GM12878 (cell line): ENCODE results near the gene KLHL26. TPM values are rescaled to one million over a fixed set of nuclear protein-coding genes. Genes with fewer than 3 reads are reported as not detected.
A peak's percentile ranks its signal among the peaks of the same experiment; 100 is the strongest.

Experiments used
- BCL3 ChIP-seq: IDR thresholded peaks from 2 replicates; pipeline ENCODE4 v1.6.1; 2011; ENCODE audit warnings: borderline replicate concordance, low read depth, mild to moderate bottlenecking, moderate library complexity, low read length; ENCODE audit not compliant: insufficient read depth, poor library complexity, severe bottlenecking
- BMI1 ChIP-seq: fragments of 450-650 bp; IDR thresholded peaks from 2 replicates; pipeline ENCODE4 v1.6.1; 2016; ENCODE audit warnings: mild to moderate bottlenecking, moderate library complexity, borderline replicate concordance
- GATAD2B ChIP-seq: fragments of 450-650 bp; conservative IDR thresholded peaks from 2 replicates; pipeline ENCODE4 v1.6.1; 2017; ENCODE audit warnings: low read depth, mild to moderate bottlenecking, moderate library complexity
- IKZF1 ChIP-seq: fragments of 450-650 bp; conservative IDR thresholded peaks from 2 replicates; pipeline ENCODE4 v1.6.1; 2017; ENCODE audit warnings: antibody characterized with exemption, mild to moderate bottlenecking
- LARP7 ChIP-seq: fragments of 450-650 bp; IDR thresholded peaks from 2 replicates; pipeline ENCODE4 v1.6.1; 2017; ENCODE audit warnings: mild to moderate bottlenecking
- MLLT1 ChIP-seq: fragments of 450-650 bp; IDR thresholded peaks from 2 replicates; pipeline ENCODE4 v1.6.1; 2016; ENCODE audit warnings: mild to moderate bottlenecking
- NR2C2 ChIP-seq: IDR thresholded peaks from 2 replicates; pipeline ENCODE4 v1.6.1; 2011; ENCODE audit warnings: borderline replicate concordance, low read depth; ENCODE audit not compliant: control insufficient read depth, insufficient read length
- NR2F1 ChIP-seq: fragments of 450-650 bp; conservative IDR thresholded peaks from 2 replicates; pipeline ENCODE4 v1.6.1; 2017; ENCODE audit warnings: mild to moderate bottlenecking
- POLR2AphosphoS2 ChIP-seq: IDR thresholded peaks from 2 replicates; pipeline ENCODE4 v1.6.1; 2011; ENCODE audit warnings: low read depth, mild to moderate bottlenecking, low read length, improper control_type of control experiment, moderate library complexity
- POLR2AphosphoS5 ChIP-seq: IDR thresholded peaks from 2 replicates; pipeline ENCODE4 v1.6.1; 2011; ENCODE audit warnings: mild to moderate bottlenecking, low read length, inconsistent platforms
- POU2F2 ChIP-seq: IDR thresholded peaks from 3 replicates; pipeline ENCODE4 v1.6.1; 2011; ENCODE audit warnings: low read depth, mild to moderate bottlenecking, low read length, borderline replicate concordance
- RELB ChIP-seq: fragments of 450-650 bp; IDR thresholded peaks from 2 replicates; pipeline ENCODE4 v1.6.1; 2017; ENCODE audit warnings: low read depth, mild to moderate bottlenecking, moderate library complexity
- RUNX3 ChIP-seq: IDR thresholded peaks from 2 replicates; pipeline ENCODE4 v1.6.1; 2012; ENCODE audit warnings: low read length, inconsistent platforms
- SIN3A ChIP-seq: IDR thresholded peaks from 2 replicates; pipeline ENCODE4 v1.6.1; 2012; ENCODE audit warnings: low read depth, low read length, improper control_type of control experiment
- SMC3 ChIP-seq: IDR thresholded peaks from 2 replicates; pipeline ENCODE4 v1.6.1; 2011; ENCODE audit warnings: low read length, improper control_type of control experiment, borderline replicate concordance
- TCF12 ChIP-seq: IDR thresholded peaks from 2 replicates; pipeline ENCODE4 v1.6.1; 2011; ENCODE audit warnings: low read depth, mild to moderate bottlenecking, low read length
- TCF3 ChIP-seq: IDR thresholded peaks from 2 replicates; pipeline ENCODE4 v1.6.1; 2012; ENCODE audit warnings: low read depth, mild to moderate bottlenecking, low read length, borderline replicate concordance; ENCODE audit not compliant: insufficient read depth
- YBX1 ChIP-seq: fragments of 450-650 bp; IDR thresholded peaks from 2 replicates; pipeline ENCODE4 v1.6.1; 2016; ENCODE audit warnings: antibody characterized with exemption
- YY1 ChIP-seq: IDR thresholded peaks from 2 replicates; pipeline ENCODE4 v1.6.1; 2011; ENCODE audit warnings: low read depth, mild to moderate bottlenecking, low read length
- ZNF592 ChIP-seq: fragments of 450-650 bp; IDR thresholded peaks from 2 replicates; pipeline ENCODE4 v1.6.1; 2017; ENCODE audit warnings: mild to moderate bottlenecking, moderate library complexity
- ZZZ3 ChIP-seq: IDR thresholded peaks from 2 replicates; pipeline ENCODE4 v1.6.1; 2011; ENCODE audit warnings: low read depth; ENCODE audit not compliant: control insufficient read depth, insufficient read length
- polyA plus RNA-seq, 11 experiments: library from polyadenylated mRNA; depleted of rRNA in 4 of 11; unstranded in 6 of 11; stranded (reverse) in 5 of 11; fragments of >200 nt; fragmentation: Nextera tagmentation in 4 of 11; fragmentation: Illumina TruSeq in 1 of 11; extraction: Ambion mirVana in 4 of 11; extraction: Trizol in 1 of 11; gene quantifications; 1 replicate in 1 of 11; 2 replicates in 10 of 11; pipeline versions ENCODE4 v1.2.1 to v1.2.3, GENCODE V29; 2011 to 2016; ENCODE audit warnings: inconsistent platforms in 2 of 11, missing spikeins in 2 of 11, low read depth in 1 of 11
- total RNA-seq, 4 experiments: library from RNA; depleted of rRNA in 3 of 4; stranded (reverse); fragments of >200 nt in 3 of 4; fragmentation: Illumina TruSeq in 1 of 4; extraction: Trizol in 1 of 4; gene quantifications; 2 replicates each; pipeline versions ENCODE4 v1.2.1 to v1.2.3, GENCODE V29; 2013 to 2021

The KLHL26 gene
- total and polyA plus RNA-seq, 10 of the 15 experiments (the other 5 are each of a cell fraction or from before 2014, with no cell fraction given) = 0.18 to 14.6 (median 2.9) TPM

- TF ChIP-seq ZNF592 = 0 out of 2 replicates have a peak, but pooled peaks have one; percentile 20
- TF ChIP-seq POU2F2 = peak; percentile 59; the same call in 2 of the 3 replicates
- TF ChIP-seq GATAD2B = peak; percentile 86
- no peak for TF ChIP-seq NR2C2
- TF ChIP-seq ZZZ3 = no peak
- TF ChIP-seq SIN3A = peak; percentile 64; the same call in 1 of the 2 replicates
- peak; percentile 88 for TF ChIP-seq IKZF1
- TF ChIP-seq TCF3 = 0 out of 2 replicates have a peak, but pooled peaks have one; percentile 66
- peak; percentile 72; the same call in 1 of the 2 replicates for TF ChIP-seq POLR2AphosphoS2
- TF ChIP-seq TCF12 = peak; percentile 24; the same call in 1 of the 2 replicates
- TF ChIP-seq BCL3 = no peak
- no peak for TF ChIP-seq BMI1
- peak; percentile 52 for TF ChIP-seq POLR2AphosphoS5
- no peak; the same call in 1 of the 2 replicates for TF ChIP-seq MLLT1
- peak; percentile 59; the same call in 1 of the 2 replicates for TF ChIP-seq YY1
- TF ChIP-seq YBX1 = no peak
- peak; percentile 92; the same call in 1 of the 2 replicates for TF ChIP-seq LARP7
- TF ChIP-seq RELB = peak; percentile 46; the same call in 1 of the 2 replicates
- peak; percentile 58 for TF ChIP-seq NR2F1
- TF ChIP-seq SMC3 = peak; percentile 24
- peak; percentile 65 for TF ChIP-seq RUNX3
Measured at GRCh38 chr19:18588611-18589379, 48.0 kb upstream of the KLHL26 start, which contains the start of gene REX1BD (continued).
